KBM-7 (cell line): ENCODE data around the gene MRPL10.

Experiments used
- DNase-seq: peaks from one replicate; pipeline ENCODE4 v3.0.0-alpha.2; 2015
- in situ Hi-C: fragments of 300-500 bp; cut with MboI; formaldehyde crosslinking; loops from 2 replicates; pipeline ENCODE4 v1.14.3; 2020; ENCODE audit warnings: low sequenced_read_pairs, low pct_unique_long_range_greater_than_20kb, mixed read lengths

The MRPL10 gene

GRCh38 chr17:47806026-47806912 is 25.1 kb downstream of the MRPL10 start:
- in situ Hi-C loops, result no loop called here
- DNase-seq, result no peak

- no peak for DNase-seq
- in situ Hi-C loops, result no loop called here
Observed at GRCh38 chr17:47804461-47804860, 26.9 kb downstream of the MRPL10 start.

- DNase-seq, result no peak
- in situ Hi-C loops, result no loop called here
Observed at GRCh38 chr17:47803751-47804150, 27.6 kb downstream of the MRPL10 start.

GRCh38 chr17:47803201-47803600 is 28.1 kb downstream of the MRPL10 start:
- no peak for DNase-seq
- in situ Hi-C loops, result no loop called here

DNA sequence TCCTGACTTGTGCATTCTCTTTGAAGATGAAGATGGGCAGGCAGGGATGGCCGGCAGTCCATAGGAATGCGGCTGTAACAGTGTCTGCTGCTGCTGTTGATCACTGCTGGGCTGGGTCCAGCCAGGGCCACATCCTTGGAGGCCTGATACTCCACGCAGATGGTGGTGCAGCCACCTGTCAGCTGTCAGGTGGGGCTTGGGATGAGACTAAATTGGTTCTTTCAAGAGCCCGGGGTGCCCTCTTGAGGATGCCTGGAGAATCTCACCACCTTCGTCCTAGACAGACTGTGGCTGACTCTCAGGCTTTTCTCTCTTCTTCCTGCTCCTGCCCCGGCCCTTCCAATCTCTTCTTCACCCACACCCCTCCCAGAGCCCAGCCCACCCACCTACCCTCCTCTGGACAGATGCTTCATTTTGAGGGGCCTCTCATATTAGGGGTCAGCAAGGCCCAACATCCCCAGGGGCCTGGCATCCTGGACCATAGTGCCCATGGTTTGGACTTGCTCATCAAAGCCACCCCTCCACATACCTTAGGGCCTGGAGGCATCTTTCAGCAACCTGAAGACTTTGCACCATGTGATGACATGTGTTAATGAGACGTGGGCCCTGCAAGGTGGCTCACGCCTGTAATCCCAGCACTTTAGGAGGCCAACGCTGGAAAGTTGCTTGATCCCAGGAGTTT is 28.9 kb downstream of the MRPL10 start:
- in situ Hi-C loops, result no loop called here
- DNase-seq, result peak; percentile 58

DNA sequence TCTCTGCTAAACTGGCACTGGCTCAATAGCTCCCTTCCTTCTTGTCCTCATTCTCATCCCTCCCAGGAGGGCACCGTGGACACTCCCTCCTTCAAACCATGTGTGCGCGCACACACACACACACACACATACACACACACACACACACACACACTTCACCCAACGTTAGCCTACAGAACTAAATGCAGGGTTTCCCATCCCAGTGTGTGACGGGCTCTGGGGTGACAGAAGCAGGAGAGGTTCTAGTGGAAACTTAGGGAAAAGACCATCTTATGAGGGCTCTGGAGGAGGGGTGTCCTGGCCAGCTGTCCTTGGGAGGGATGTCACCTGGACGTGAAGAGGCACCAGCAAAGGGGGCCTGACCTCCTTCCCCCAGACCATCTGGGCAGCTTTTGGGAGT is 29.4 kb downstream of the MRPL10 start:
- DNase-seq, result no peak
- in situ Hi-C loops, result no loop called here

DNA sequence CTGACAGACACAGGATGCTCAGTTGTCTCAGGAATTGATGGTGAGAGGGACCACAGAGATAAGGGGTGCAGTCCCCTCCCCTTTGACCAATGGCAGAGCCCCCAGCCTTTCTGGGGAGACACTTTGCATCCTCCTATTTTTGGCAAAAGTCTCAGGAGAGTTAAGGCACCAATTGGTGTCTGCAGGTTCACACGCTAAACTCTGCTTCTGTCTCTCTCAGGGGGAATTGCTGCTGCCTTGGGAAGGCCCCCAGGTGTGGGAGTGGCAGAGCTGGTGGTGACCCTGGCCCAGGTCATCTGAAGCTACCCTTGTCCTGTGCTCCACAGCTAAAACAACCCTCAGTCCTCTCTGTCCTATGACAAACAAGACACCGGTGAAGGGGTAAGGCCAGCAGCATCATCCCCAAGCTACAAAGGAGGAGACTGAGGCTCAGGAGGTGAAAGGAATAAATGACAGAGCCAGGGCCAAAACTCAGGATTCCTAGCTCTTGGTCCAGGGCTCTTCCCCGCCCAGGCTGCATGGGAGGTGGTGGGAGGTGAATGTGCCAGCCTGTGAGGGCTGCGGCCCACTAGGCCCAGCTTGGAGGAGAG is 30.1 kb downstream of the MRPL10 start:
- in situ Hi-C loops, result no loop called here
- DNase-seq, result no peak

DNA sequence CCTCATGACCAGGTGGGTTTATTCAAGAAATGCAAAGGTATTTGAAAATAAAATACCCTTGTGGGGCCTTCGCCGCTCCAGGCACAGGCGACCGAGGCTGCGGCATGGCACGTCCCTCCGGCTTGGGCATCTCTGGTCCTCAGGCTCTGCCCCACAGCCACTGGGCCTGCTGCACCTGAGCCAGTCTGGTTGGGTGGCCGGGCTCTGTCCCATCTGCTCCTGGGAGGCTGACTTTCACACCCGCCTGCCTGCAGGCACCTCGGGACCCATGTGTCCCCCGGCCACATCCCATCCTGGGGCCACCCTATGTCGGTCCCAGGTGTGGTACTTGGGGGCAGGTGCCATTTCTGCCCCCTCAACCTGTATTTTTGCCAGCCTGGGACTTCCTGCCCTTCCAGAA is 30.7 kb downstream of the MRPL10 start:
- DNase-seq, result no peak
- in situ Hi-C loops, result no loop called here

GRCh38 chr17:47797797-47798196 is 33.5 kb downstream of the MRPL10 start:
- in situ Hi-C loops, result no loop called here
- DNase-seq, result no peak

DNA sequence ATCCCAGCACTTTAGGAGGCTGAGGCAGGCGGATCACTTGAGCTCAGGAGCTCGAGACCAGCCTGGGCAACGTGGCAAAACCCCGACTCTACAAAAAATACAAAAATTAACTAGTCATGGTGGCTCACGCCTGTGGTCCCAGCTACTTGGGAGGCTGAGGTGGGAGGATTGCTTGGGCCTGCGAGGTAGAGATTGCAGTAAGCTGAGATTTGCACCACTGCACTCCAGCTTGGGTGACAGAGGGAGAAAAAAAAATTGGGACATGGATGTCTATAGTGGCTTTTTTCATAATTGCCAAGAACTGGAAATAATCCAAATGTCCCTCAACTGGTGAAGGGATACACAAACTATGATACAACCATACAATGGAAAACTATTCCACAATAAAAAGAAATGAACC is 38.4 kb downstream of the MRPL10 start:
- no peak for DNase-seq
- in situ Hi-C loops, result no loop called here

DNA sequence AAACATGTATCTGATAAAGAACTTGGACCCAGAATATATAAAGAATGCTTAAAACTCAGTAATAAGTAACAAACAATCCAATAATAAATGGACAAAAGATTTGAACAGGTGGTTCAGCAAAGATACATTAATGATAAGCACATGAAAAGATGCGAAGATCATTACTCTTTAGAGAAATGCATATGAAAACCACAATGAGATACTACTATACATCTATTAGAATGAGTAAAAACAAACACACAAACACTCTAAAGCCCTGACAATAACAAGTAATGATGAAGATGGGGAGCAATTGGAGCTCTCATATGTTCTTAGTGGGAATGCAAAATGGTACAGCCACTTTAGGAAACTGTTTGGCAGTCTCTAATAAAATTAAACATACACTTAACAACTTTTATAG is 38.9 kb downstream of the MRPL10 start:
- in situ Hi-C loops, result no loop called here
- no peak for DNase-seq

- in situ Hi-C loops, result no loop called here
Observed at GRCh38 chr17:47791025-47791424, 40.3 kb downstream of the MRPL10 start.

DNA sequence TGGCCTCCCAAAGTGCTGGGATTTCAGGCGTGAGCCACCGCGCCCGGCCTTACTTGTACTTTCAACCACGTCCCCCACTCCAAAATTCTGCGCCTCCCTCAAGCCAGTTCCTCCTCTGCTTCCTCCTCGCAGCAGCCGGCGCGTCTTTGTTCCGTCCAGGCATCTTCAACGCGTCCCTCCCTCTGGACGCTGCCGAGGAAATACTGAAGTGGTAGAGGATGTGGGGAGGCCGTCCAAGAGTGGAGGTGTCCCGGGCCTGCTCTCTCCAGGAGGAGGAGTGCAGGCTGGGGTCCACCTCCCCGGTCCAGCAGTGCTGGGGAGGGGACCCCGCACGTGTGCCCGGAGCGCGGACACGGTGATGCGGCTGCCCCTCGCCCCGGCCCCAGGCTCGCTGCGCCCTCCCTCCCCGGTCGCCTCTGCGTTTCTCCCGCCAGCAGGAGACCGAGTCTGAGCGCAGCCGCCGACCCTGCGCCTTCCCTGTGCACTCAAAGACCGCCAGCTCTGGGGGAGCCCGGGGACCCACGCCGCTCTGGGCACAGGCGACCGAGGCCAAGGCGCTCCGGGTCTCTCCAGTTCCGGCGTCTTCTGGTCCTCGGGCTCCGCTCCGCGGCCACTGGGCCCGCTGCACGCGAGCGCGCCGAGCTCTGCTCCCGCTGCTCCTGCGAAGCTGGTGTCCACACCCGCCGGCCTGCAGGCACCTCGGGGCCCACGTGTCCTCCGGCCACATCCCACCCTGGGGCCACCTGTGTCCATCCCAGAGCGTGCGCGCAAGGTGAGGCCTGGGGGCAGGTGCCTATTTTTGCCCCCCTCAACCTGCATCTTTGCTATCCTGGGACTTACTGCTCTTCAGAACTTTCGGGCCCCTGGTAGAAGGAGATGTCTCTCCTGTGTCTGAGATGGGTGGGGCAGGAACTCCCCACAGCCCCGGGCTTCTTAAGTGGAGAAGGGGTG is 41.5 kb downstream of the MRPL10 start:
- in situ Hi-C loops, result no loop called here
- DNase-seq, result peak; percentile 53

More at GRCh38 chr17:47791025-47791424, 40.3 kb downstream of the MRPL10 start:
- DNase-seq, result no peak

GRCh38 chr17:47785538-47786123 is 45.7 kb downstream of the MRPL10 start:
- DNase-seq, result peak; percentile 34
- in situ Hi-C loops, result no loop called here

DNA sequence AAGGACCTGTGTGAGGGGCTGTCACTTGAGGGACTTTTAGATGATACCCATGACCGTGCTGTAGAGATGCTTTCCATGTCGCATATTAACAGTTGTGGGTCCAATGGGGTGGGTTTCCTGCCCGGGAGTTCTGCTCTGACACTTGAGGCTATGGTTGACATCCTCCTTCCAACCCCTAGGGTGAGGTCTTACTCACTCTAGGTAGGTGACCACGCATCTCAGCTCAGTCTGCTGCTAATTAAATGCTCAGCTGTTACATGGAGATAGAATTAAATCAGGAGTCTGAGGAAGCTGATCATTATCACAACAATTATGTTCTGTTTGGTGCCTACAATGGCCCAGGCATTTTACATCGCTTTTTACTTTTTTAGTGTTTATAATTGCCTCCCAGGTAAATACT is 49.9 kb downstream of the MRPL10 start:
- no peak for DNase-seq
- in situ Hi-C loops, result no loop called here

GRCh38 chr17:47778184-47778635 is 53.1 kb downstream of the MRPL10 start:
- in situ Hi-C loops, result no loop called here

GRCh38 chr17:47776330-47777197 is 54.8 kb downstream of the MRPL10 start:
- peak; percentile 79 for DNase-seq
- in situ Hi-C loops, result no loop called here

More at GRCh38 chr17:47778184-47778635, 53.1 kb downstream of the MRPL10 start:
- DNase-seq, result no peak
